Ascending aorta (tissue), 2 donors: ENCODE data around the gene DDAH1. TPM values are rescaled to one million over a fixed set of nuclear protein-coding genes. Genes with fewer than 3 reads are reported as not detected.
A peak's percentile ranks its signal among the peaks of the same experiment; 100 is the strongest.

Experiments
- DNase-seq, 2 donors: peaks; one replicate each; pipeline ENCODE4 v3.0.0-alpha.2; 2019; ENCODE audit warnings: low spot score in 2 of 2
- H3K27ac ChIP-seq, 2 donors: fragments of 200-600 bp; sonication (generic); one replicate each; pipeline ENCODE4 v1.5.1; 2016 to 2017; ENCODE audit warnings: mild to moderate bottlenecking in 1 of 2
- H3K27me3 ChIP-seq: fragments of 200-600 bp; sonication (generic); one replicate; pipeline ENCODE4 v1.5.1; 2017
- H3K36me3 ChIP-seq, 2 donors: fragments of 200-600 bp; sonication (generic); one replicate each; pipeline ENCODE4 v1.5.1; 2016
- H3K4me1 ChIP-seq, 2 donors: fragments of 200-600 bp; sonication (generic); one replicate each; pipeline ENCODE4 v1.5.1; 2016 to 2017; ENCODE audit warnings: mild to moderate bottlenecking in 1 of 2
- H3K4me3 ChIP-seq, 2 donors: fragments of 200-600 bp; sonication (generic); one replicate each; pipeline ENCODE4 v1.5.1; 2016 to 2017; ENCODE audit warnings: mild to moderate bottlenecking in 1 of 2
- H3K9me3 ChIP-seq, 2 donors: fragments of 200-600 bp; sonication (generic); one replicate each; pipeline ENCODE4 v1.5.1; 2016
- intact Hi-C: fragments of 100-400 bp; cut with DNase I; formaldehyde crosslinking; loops from one replicate; pipeline ENCODE4 v1.15.1; 2023
- total RNA-seq: library from RNA; depleted of rRNA; stranded (reverse); fragments of >200 nt; gene quantifications from one replicate; pipeline ENCODE4 v1.1.0, GENCODE V29; 2016
- TF ChIP-seq, protein P1 (sequence below), 3 experiments: fragments of 200-600 bp in 2 of 3; fragments of 450-650 bp in 1 of 3; sonication (generic) in 2 of 3; IDR thresholded peaks; one replicate each; pipeline ENCODE4 v1.5.1; 2016 to 2019; ENCODE audit warnings: antibody characterized with exemption in 3 of 3, mild to moderate bottlenecking in 1 of 3, moderate library complexity in 1 of 3

Gene DDAH1
- total RNA-seq, 1 donor from 2014 or later = 8.5 TPM

GRCh38 chr1:85404408-85404807 lies 60.6 kb downstream of the DDAH1 start:
- Histone ChIP-seq H3K27me3 (no peaks in the 10 kb centered on the region), H3K27ac (peak overlapping the region; percentile 73 to 85), H3K36me3 (no peaks in the 10 kb centered on the region), H3K9me3 (no peaks in the 10 kb centered on the region), H3K4me1 (peaks cover 7 to 26% of the 10 kb centered on the region in 2 donors), H3K4me3 (peak overlapping the region in 1 of 2 donors; percentile 44)
- intact Hi-C loops = loop anchor here (10.0 kb wide), 1 partner anchor 60 kb away; the partner anchor contains the start of gene DDAH1
- no peak for DNase-seq
- TF ChIP-seq, protein P1, sequence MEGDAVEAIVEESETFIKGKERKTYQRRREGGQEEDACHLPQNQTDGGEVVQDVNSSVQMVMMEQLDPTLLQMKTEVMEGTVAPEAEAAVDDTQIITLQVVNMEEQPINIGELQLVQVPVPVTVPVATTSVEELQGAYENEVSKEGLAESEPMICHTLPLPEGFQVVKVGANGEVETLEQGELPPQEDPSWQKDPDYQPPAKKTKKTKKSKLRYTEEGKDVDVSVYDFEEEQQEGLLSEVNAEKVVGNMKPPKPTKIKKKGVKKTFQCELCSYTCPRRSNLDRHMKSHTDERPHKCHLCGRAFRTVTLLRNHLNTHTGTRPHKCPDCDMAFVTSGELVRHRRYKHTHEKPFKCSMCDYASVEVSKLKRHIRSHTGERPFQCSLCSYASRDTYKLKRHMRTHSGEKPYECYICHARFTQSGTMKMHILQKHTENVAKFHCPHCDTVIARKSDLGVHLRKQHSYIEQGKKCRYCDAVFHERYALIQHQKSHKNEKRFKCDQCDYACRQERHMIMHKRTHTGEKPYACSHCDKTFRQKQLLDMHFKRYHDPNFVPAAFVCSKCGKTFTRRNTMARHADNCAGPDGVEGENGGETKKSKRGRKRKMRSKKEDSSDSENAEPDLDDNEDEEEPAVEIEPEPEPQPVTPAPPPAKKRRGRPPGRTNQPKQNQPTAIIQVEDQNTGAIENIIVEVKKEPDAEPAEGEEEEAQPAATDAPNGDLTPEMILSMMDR (IDR thresholded peaks at IDR 0.05) = no peak

GRCh38 chr1:85398391-85399064 lies 66.4 kb downstream of the DDAH1 start:
- intact Hi-C loops = loop anchor here (2.0 kb wide), 1 partner anchor 90 kb away; no protein-coding TSS in a partner anchor
- H3K9me3 ChIP-seq = no peaks in the 10 kb centered on the region
- H3K27ac ChIP-seq = no peak overlapping the region
- H3K27me3 ChIP-seq = no peaks in the 10 kb centered on the region
- H3K4me1 ChIP-seq = peaks cover 2 to 24% of the 10 kb centered on the region in 2 donors
- H3K4me3 ChIP-seq = no peak overlapping the region
- H3K36me3 ChIP-seq = no peaks in the 10 kb centered on the region
- TF ChIP-seq, protein P1 (IDR thresholded peaks at IDR 0.05) = peak in 2 of 3 experiments; percentile 9 to 22
- no peak for DNase-seq

GRCh38 chr1:85397490-85398032 lies 67.4 kb downstream of the DDAH1 start:
- TF ChIP-seq, protein P1 (IDR thresholded peaks at IDR 0.05) = no peak

DNA sequence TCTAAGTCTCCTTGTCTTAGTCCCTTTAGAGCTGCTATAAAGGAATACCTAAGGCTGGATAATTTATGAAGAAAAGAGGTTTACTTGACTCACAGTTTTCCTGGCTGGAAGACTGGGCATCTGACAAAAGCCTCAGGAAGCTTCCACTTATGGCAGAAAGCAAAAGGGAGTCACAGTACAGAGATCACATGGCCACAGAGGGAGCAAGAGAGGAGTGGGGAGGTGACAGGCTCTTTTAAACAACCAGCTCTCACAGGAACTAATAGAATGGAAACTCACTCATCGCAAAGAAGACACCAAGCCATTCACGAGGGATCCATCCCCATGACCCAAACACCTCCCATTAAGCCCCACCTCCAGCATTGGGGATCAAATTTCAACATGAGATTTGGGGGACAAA lies 68.8 kb downstream of the DDAH1 start:
- H3K27me3 ChIP-seq = no peaks in the 10 kb centered on the region
- TF ChIP-seq, protein P1 (IDR thresholded peaks at IDR 0.05) = no peak
- intact Hi-C loops = no loop called here
- peaks cover 2 to 16% of the 10 kb centered on the region in 2 donors for H3K4me1 ChIP-seq
- no peak for DNase-seq
- no peak overlapping the region for H3K27ac ChIP-seq
- no peaks in the 10 kb centered on the region for H3K36me3 ChIP-seq
- H3K4me3 ChIP-seq = no peak overlapping the region
- no peaks in the 10 kb centered on the region for H3K9me3 ChIP-seq

More at GRCh38 chr1:85397490-85398032, 67.4 kb downstream of the DDAH1 start:
- peaks cover 2 to 20% of the 10 kb centered on the region in 2 donors for H3K4me1 ChIP-seq
- DNase-seq = no peak
- H3K27me3 ChIP-seq = no peaks in the 10 kb centered on the region
- H3K36me3 ChIP-seq = no peaks in the 10 kb centered on the region
- H3K27ac ChIP-seq = no peak overlapping the region
- no peaks in the 10 kb centered on the region for H3K9me3 ChIP-seq
- no peak overlapping the region for H3K4me3 ChIP-seq
- intact Hi-C loops = loop anchor here (2.0 kb wide), 1 partner anchor 89 kb away; no protein-coding TSS in a partner anchor

DNA sequence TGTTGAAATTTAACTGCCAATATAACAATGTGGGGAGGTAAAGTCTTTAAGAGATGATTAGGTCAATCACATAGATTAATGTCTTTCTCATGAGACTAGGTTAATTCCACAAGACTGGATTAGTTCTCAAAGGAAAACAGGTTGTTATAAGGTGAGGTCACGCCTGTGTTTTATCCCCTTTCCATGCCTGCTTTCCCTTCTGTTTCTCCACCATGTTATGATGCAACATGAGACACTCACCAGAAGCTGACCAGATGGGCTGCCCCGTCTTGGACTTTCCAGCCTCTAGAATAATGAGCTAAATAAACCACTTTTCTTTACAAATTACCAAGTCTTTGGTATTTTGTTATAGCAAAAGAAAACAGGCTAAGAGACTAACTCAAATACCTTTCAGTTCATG lies 70.8 kb downstream of the DDAH1 start:
- Histone ChIP-seq H3K27me3 (no peaks in the 10 kb centered on the region), H3K36me3 (no peaks in the 10 kb centered on the region), H3K27ac (no peak overlapping the region), H3K4me3 (no peak overlapping the region), H3K9me3 (no peaks in the 10 kb centered on the region), H3K4me1 (peaks cover 2 to 16% of the 10 kb centered on the region in 2 donors)
- intact Hi-C loops = no loop called here
- no peak for DNase-seq
- TF ChIP-seq, protein P1 (IDR thresholded peaks at IDR 0.05) = no peak
